ENCODE measurements around the gene MLEC.

The MLEC gene

GRCh38 chr12:120739821-120740613 lies 53.1 kb downstream of the MLEC start:
- no peak overlapping the region for H3K4me3 ChIP-seq (ENCODE audit: low read depth, low read length)
- in situ Hi-C loops (cut with HindIII; ENCODE audit: low sequenced_read_pairs) = no loop called here
- no peak for TF ChIP-seq CTCF (IDR thresholded peaks at IDR 0.05; ENCODE audit: low read depth, low read length)
- DNase-seq (ENCODE audit: low read depth, low spot score) = no peak

GRCh38 chr12:120740871-120741270 lies 53.9 kb downstream of the MLEC start:
- H3K4me3 ChIP-seq (ENCODE audit: low read depth, low read length) = no peak overlapping the region
- no peak for DNase-seq (ENCODE audit: low read depth, low spot score)
- TF ChIP-seq CTCF (IDR thresholded peaks at IDR 0.05; ENCODE audit: low read depth, low read length) = no peak
- in situ Hi-C loops (cut with HindIII; ENCODE audit: low sequenced_read_pairs) = no loop called here

GRCh38 chr12:120741476-120742421 lies 54.8 kb downstream of the MLEC start:
- DNase-seq (ENCODE audit: low read depth, low spot score) = no peak
- in situ Hi-C loops (cut with HindIII; ENCODE audit: low sequenced_read_pairs) = no loop called here

GRCh38 chr12:120744922-120745493 lies 58.1 kb downstream of the MLEC start:
- H3K4me3 ChIP-seq (ENCODE audit: low read depth, low read length) = no peak overlapping the region
- no peak for TF ChIP-seq CTCF (IDR thresholded peaks at IDR 0.05; ENCODE audit: low read depth, low read length)
- in situ Hi-C loops (cut with HindIII; ENCODE audit: low sequenced_read_pairs) = no loop called here
- DNase-seq (ENCODE audit: low read depth, low spot score) = no peak

More at GRCh38 chr12:120741476-120742421, 54.8 kb downstream of the MLEC start:
- no peak for TF ChIP-seq CTCF (IDR thresholded peaks at IDR 0.05; ENCODE audit: low read depth, low read length)
- no peak overlapping the region for H3K4me3 ChIP-seq (ENCODE audit: low read depth, low read length)

GRCh38 chr12:120748242-120748641 lies 61.3 kb downstream of the MLEC start:
- in situ Hi-C loops (cut with HindIII; ENCODE audit: low sequenced_read_pairs) = no loop called here
- TF ChIP-seq CTCF (IDR thresholded peaks at IDR 0.05; ENCODE audit: low read depth, low read length) = no peak
- H3K4me3 ChIP-seq (ENCODE audit: low read depth, low read length) = no peak overlapping the region
- no peak for DNase-seq (ENCODE audit: low read depth, low spot score)

GRCh38 chr12:120749256-120749655 lies 62.3 kb downstream of the MLEC start:
- in situ Hi-C loops (cut with HindIII; ENCODE audit: low sequenced_read_pairs) = no loop called here
- H3K4me3 ChIP-seq (ENCODE audit: low read depth, low read length) = no peak overlapping the region
- no peak for TF ChIP-seq CTCF (IDR thresholded peaks at IDR 0.05; ENCODE audit: low read depth, low read length)
- no peak for DNase-seq (ENCODE audit: low read depth, low spot score)

All from astrocyte of the spinal cord (primary cell).